Heart left ventricle (tissue), 13 donors: Measurements from ENCODE around the gene TMEM271.

Experiments used
- POLR2A ChIP-seq, 2 donors: fragments of 450-650 bp; IDR thresholded peaks; one replicate each; pipeline ENCODE4 v1.6.1; 2017; ENCODE audit warnings: antibody characterized with exemption in 2 of 2, mild to moderate bottlenecking in 2 of 2, moderate library complexity in 2 of 2
- TF ChIP-seq, protein P1 (sequence below), 12 donors: fragments of 200-600 bp; sonication (generic) in 4 of 12; IDR thresholded peaks; one replicate each; pipeline versions ENCODE4 v1.5.0 to v1.8.0; 2018 to 2022; ENCODE audit warnings: antibody characterized with exemption in 12 of 12, mild to moderate bottlenecking in 5 of 12
- donor health status: ischemic (EF 13 %, LVEDD 7.1; RV severe dilation, severe dysfunction).
- donor health status: DM: no; HTN: yes; CAD: no.
- donor health status: DM: no; HTN: no; CAD: no.
- donor health status: ischemic (EF 25% LVEDD 6.9; RV normal size, moderate dysfunction).
- donor health status: ischemic (EF 25% LVEDD 5.7; RV mildly dilated, moderate dysfunction).
- donor health status: ischemic (EF 35%, LVEDD 5.7; RV mildly dilated, moderate dysfunction).
- donor health status: nonischemic (EF 11% LVEDD 7.7; RV severe dilation, severe dysfunction).
- donor health status: DM: yes; HTN: yes; CAD: no.
- donor health status: PGD.
- donor health status: ischemic (EF 29% LVEDD 5.4; RV normal size, mild dysfunction).
- donor health status: nonischemic (EF 23%, LVEDD 6.1; RV moderate dilation, normal function).

DNA sequence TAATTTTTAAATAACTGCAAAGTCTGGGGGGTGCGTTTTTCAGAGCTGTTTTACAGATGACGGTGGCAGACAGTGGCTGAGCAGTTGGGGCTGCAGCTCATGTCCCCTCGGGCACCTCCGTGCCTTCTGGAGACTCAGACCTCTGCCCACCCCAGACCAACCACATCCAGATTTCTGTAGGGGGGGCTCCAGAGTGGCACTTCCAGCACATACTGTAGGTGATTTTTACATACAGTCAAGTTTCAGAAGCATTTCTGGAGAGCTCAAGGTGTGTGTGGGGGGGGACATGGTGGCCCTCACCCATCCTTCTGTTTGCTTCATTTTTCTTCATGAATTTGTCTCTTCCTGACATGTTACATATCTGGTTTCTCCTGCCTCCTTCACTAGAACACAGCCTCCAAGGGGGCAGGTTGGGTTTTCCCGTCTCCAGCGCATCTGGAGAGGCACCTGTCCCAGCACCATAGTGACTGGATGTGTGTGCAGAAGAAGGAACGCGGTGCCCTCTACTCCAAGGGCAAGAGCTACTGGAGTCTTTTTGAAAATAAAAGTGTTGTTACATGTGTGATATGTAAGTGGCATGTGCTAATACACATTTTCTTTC lies 37.5 kb downstream of the TMEM271 start:
- TF ChIP-seq, protein P1, sequence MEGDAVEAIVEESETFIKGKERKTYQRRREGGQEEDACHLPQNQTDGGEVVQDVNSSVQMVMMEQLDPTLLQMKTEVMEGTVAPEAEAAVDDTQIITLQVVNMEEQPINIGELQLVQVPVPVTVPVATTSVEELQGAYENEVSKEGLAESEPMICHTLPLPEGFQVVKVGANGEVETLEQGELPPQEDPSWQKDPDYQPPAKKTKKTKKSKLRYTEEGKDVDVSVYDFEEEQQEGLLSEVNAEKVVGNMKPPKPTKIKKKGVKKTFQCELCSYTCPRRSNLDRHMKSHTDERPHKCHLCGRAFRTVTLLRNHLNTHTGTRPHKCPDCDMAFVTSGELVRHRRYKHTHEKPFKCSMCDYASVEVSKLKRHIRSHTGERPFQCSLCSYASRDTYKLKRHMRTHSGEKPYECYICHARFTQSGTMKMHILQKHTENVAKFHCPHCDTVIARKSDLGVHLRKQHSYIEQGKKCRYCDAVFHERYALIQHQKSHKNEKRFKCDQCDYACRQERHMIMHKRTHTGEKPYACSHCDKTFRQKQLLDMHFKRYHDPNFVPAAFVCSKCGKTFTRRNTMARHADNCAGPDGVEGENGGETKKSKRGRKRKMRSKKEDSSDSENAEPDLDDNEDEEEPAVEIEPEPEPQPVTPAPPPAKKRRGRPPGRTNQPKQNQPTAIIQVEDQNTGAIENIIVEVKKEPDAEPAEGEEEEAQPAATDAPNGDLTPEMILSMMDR (IDR thresholded peaks at IDR 0.05): no peak
- TF ChIP-seq POLR2A (IDR thresholded peaks at IDR 0.05): no peak
